OCI-LY3 (cell line): Measurements from ENCODE around the gene MAN1A2.

ENCODE experiments used
- H2AFZ ChIP-seq: fragments of 200-600, 300-600 bp; shearing (Covaris generic); 2 replicates; pipeline ENCODE4 v1.6.0; 2014; ENCODE audit warnings: antibody characterized with exemption, low read depth, low read length
- H3K27ac ChIP-seq: fragments of 200-600, 300-600 bp; sonication (generic); 2 replicates; pipeline ENCODE4 v1.5.1; 2014; ENCODE audit warnings: mild to moderate bottlenecking, low read length, moderate library complexity, mixed read lengths
- H3K27me3 ChIP-seq: fragments of 200-600, 300-600 bp; sonication (generic); 2 replicates; pipeline ENCODE4 v1.6.1; 2014; ENCODE audit warnings: low read depth, low read length, mixed read lengths
- H3K36me3 ChIP-seq: fragments of 200-600, 300-600 bp; sonication (generic); replicated peaks from 2 replicates; pipeline ENCODE3; 2014; ENCODE audit warnings: low read depth, low read length, mixed read lengths
- H3K4me1 ChIP-seq: fragments of 300-600, 200-600 bp; sonication (generic); 2 replicates; pipeline ENCODE4 v1.6.1; 2014; ENCODE audit warnings: low read length, mixed read lengths
- H3K4me2 ChIP-seq: fragments of 200-600, 300-600 bp; sonication (generic); 2 replicates; pipeline ENCODE4 v1.6.1; 2014; ENCODE audit warnings: low read length, mixed read lengths
- H3K4me3 ChIP-seq: fragments of 300-600, 200-600 bp; sonication (generic); 2 replicates; pipeline ENCODE4 v1.5.1; 2014; ENCODE audit warnings: antibody characterized with exemption, mild to moderate bottlenecking, low read length, moderate library complexity
- H3K79me2 ChIP-seq: fragments of 300-600, 200-600 bp; shearing (Covaris generic); 2 replicates; pipeline ENCODE4 v1.6.1; 2014; ENCODE audit warnings: mild to moderate bottlenecking, low read length, mixed read lengths
- H3K9ac ChIP-seq: fragments of 300-600, 200-600 bp; shearing (Covaris generic); 2 replicates; pipeline ENCODE4 v1.6.0; 2014; ENCODE audit warnings: mild to moderate bottlenecking, low read length, moderate library complexity
- H3K9me3 ChIP-seq: fragments of 200-600, 300-600 bp; shearing (Covaris generic); 2 replicates; pipeline ENCODE4 v1.6.1; 2014; ENCODE audit warnings: low read length, mixed read lengths; ENCODE audit not compliant: insufficient read depth
- H4K20me1 ChIP-seq: fragments of 200-600, 300-600 bp; sonication (generic); 2 replicates; pipeline ENCODE4 v1.6.1; 2016; ENCODE audit warnings: low read length, mixed read lengths; ENCODE audit not compliant: insufficient read depth
- CTCF ChIP-seq: fragments of 200-600, 300-600 bp; sonication (generic); IDR thresholded peaks from 2 replicates; pipeline ENCODE4 v1.5.1; 2014; ENCODE audit warnings: antibody characterized with exemption, low read length, low read depth
- EZH2phosphoT487 ChIP-seq: fragments of 200-600 bp; shearing (Covaris generic); IDR thresholded peaks from 2 replicates; pipeline ENCODE4 v1.6.1; 2018; ENCODE audit warnings: antibody characterized with exemption, mixed run types, low read depth

The MAN1A2 gene

GRCh38 chr1:117535821-117536220, 168.6 kb downstream of the MAN1A2 start:
- Histone ChIP-seq H4K20me1 (no peaks in the 10 kb centered on the region; the same call in 1 of the 2 replicates), H3K9me3 (no peaks in the 10 kb centered on the region), H3K27me3 (peaks cover 15% of the 10 kb centered on the region; the same call in 1 of the 2 replicates), H3K4me3 (no peak overlapping the region), H2AFZ (no peak overlapping the region), H3K9ac (no peak overlapping the region), H3K79me2 (no peaks in the 10 kb centered on the region), H3K27ac (no peak overlapping the region), H3K36me3 (no peaks in the 10 kb centered on the region), H3K4me1 (peaks cover 10% of the 10 kb centered on the region), H3K4me2 (no peak overlapping the region)
- TF ChIP-seq CTCF (no peak), EZH2phosphoT487 (no peak)

GRCh38 chr1:117537291-117537920, 170.2 kb downstream of the MAN1A2 start:
- Histone ChIP-seq H3K4me3 (no peak overlapping the region), H2AFZ (no peak overlapping the region), H3K4me1 (peaks cover 10% of the 10 kb centered on the region), H4K20me1 (no peaks in the 10 kb centered on the region; the same call in 1 of the 2 replicates), H3K9ac (no peak overlapping the region), H3K27me3 (peaks cover 15% of the 10 kb centered on the region; the same call in 1 of the 2 replicates), H3K4me2 (no peak overlapping the region), H3K9me3 (no peaks in the 10 kb centered on the region), H3K36me3 (no peaks in the 10 kb centered on the region), H3K27ac (no peak overlapping the region), H3K79me2 (no peaks in the 10 kb centered on the region)
- TF ChIP-seq CTCF, result no peak
- no peak for TF ChIP-seq EZH2phosphoT487

GRCh38 chr1:117540532-117540931, 173.3 kb downstream of the MAN1A2 start:
- Histone ChIP-seq H2AFZ (no peak overlapping the region), H3K4me1 (no peaks in the 10 kb centered on the region), H3K9me3 (no peaks in the 10 kb centered on the region), H3K79me2 (no peaks in the 10 kb centered on the region), H4K20me1 (no peaks in the 10 kb centered on the region), H3K4me3 (no peak overlapping the region), H3K27me3 (peaks cover 11% of the 10 kb centered on the region; the same call in 1 of the 2 replicates), H3K27ac (no peak overlapping the region), H3K36me3 (no peaks in the 10 kb centered on the region), H3K4me2 (no peak overlapping the region), H3K9ac (no peak overlapping the region)
- no peak for TF ChIP-seq CTCF
- TF ChIP-seq EZH2phosphoT487, result no peak

- no peak overlapping the region for H3K4me2 ChIP-seq
- H3K27ac ChIP-seq, result no peak overlapping the region
- no peak for TF ChIP-seq CTCF
- TF ChIP-seq EZH2phosphoT487, result no peak
- no peak overlapping the region for H2AFZ ChIP-seq
- no peak overlapping the region for H3K4me3 ChIP-seq
- H3K9me3 ChIP-seq, result no peaks in the 10 kb centered on the region
- H3K79me2 ChIP-seq, result no peaks in the 10 kb centered on the region
- no peaks in the 10 kb centered on the region for H3K4me1 ChIP-seq
- H3K36me3 ChIP-seq, result no peaks in the 10 kb centered on the region
- H3K9ac ChIP-seq, result no peak overlapping the region
- H4K20me1 ChIP-seq, result no peaks in the 10 kb centered on the region
- peaks cover 10% of the 10 kb centered on the region; the same call in 1 of the 2 replicates for H3K27me3 ChIP-seq
Measured at GRCh38 chr1:117541003-117541402, 173.8 kb downstream of the MAN1A2 start.
